GM18508 (cell line): ENCODE data around the gene EHHADH.

Source experiments
- ATAC-seq: cut with Tn5 transposase; IDR thresholded peaks from one replicate; pipeline ENCODE4 v1.9.1; 2021; ENCODE audit warnings: moderate number of reproducible peaks; ENCODE audit not compliant: insufficient read depth, unreplicated experiment

The EHHADH gene

GRCh38 chr3:185253645-185254410, at the start of gene EHHADH:
Gene EHHADH, minus strand, starts transcription at chr3:185254049. Its CDS starts 27 bp downstream, at chr3:185254022.
- no peak for ATAC-seq

GRCh38 chr3:185299918-185300426, 46.1 kb upstream of the EHHADH start:
- peak; percentile 64 for ATAC-seq

- no peak for ATAC-seq
Observed at GRCh38 chr3:185297867-185298266, 44.0 kb upstream of the EHHADH start.

GRCh38 chr3:185292238-185292637, 38.4 kb upstream of the EHHADH start:
- ATAC-seq, result no peak

- ATAC-seq, result no peak
Observed at GRCh38 chr3:185290266-185290665, 36.4 kb upstream of the EHHADH start.

- ATAC-seq, result no peak
Observed at GRCh38 chr3:185283374-185283935, 29.6 kb upstream of the EHHADH start.

GRCh38 chr3:185282696-185283373, 29.0 kb upstream of the EHHADH start:
- peak; percentile 88 for ATAC-seq

- no peak for ATAC-seq
Observed at GRCh38 chr3:185280572-185281365, 26.9 kb upstream of the EHHADH start.

- ATAC-seq, result no peak
Observed at GRCh38 chr3:185279587-185280138, 25.8 kb upstream of the EHHADH start.

GRCh38 chr3:185276415-185276814, 22.6 kb upstream of the EHHADH start:
- no peak for ATAC-seq

GRCh38 chr3:185272033-185272432, 18.2 kb upstream of the EHHADH start:
- ATAC-seq, result no peak

- no peak for ATAC-seq
Observed at GRCh38 chr3:185270956-185271332, 17.1 kb upstream of the EHHADH start.

- ATAC-seq, result no peak
Observed at GRCh38 chr3:185270262-185270955, 16.6 kb upstream of the EHHADH start.

- no peak for ATAC-seq
Observed at GRCh38 chr3:185268194-185268962, 14.5 kb upstream of the EHHADH start.

GRCh38 chr3:185267193-185267592, 13.3 kb upstream of the EHHADH start:
- ATAC-seq, result no peak

- no peak for ATAC-seq
Observed at GRCh38 chr3:185264849-185265553, 11.2 kb upstream of the EHHADH start.

- no peak for ATAC-seq
Observed at GRCh38 chr3:185263423-185263822, 9.6 kb upstream of the EHHADH start.

GRCh38 chr3:185257334-185257733, 3.5 kb upstream of the EHHADH start:
- ATAC-seq, result no peak
